ENCODE measurements around the gene SDK1. TPM values are rescaled to one million over a fixed set of nuclear protein-coding genes. Genes with fewer than 3 reads are reported as not detected.

Gene SDK1
- total and polyA plus RNA-seq, 4 donors: 0.12 to 0.47 (median 0.36) TPM

DNA sequence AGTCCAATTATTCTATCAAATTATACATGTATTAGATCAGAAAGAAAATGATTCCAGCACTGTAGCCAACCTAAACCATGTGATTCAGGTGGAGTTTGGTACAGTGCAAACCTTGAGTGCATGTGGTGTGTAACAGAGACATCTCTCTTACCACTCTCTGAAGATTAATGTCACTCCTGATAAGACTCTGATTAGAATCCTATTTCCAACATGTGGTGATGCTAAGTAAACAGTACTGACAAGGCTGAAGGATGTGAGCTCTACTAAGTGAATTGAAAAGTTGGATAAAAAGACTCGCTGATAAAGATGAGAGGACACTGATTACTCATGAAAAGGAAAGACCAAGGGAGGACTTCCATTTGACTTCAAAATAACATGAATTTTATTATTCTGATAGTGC lies 232.0 kb downstream of the SDK1 start:
- TF ChIP-seq YY1 (IDR thresholded peaks at IDR 0.05) (no peak), GABPA (IDR thresholded peaks at IDR 0.05 in 1 of 2, conservative IDR thresholded peaks at IDR 0.05 in 1 of 2) (no peak), RXRA (IDR thresholded peaks at IDR 0.05) (no peak), FOXA2 (IDR thresholded peaks at IDR 0.05) (no peak)
- TF ChIP-seq, protein P1, sequence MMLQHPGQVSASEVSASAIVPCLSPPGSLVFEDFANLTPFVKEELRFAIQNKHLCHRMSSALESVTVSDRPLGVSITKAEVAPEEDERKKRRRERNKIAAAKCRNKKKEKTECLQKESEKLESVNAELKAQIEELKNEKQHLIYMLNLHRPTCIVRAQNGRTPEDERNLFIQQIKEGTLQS (IDR thresholded peaks at IDR 0.05): no peak
- no peak for DNase-seq (ENCODE audit: low spot score)
- Histone ChIP-seq H3K9me3 (ENCODE audit: control insufficient read depth in 4 of 4, low read length in 3 of 4) (no peaks in the 10 kb centered on the region), H3K27ac (ENCODE audit: low read depth in 1 of 2, low read length in 2 of 2) (no peak overlapping the region), H3K27me3 (ENCODE audit: control insufficient read depth in 4 of 4, insufficient read depth in 4 of 4, low read length in 3 of 4) (no peaks in the 10 kb centered on the region), H3K4me1 (ENCODE audit: control insufficient read depth in 4 of 4, insufficient read depth in 4 of 4, low read length in 3 of 4) (no peaks in the 10 kb centered on the region), H3K36me3 (ENCODE audit: control insufficient read depth in 4 of 4, insufficient read depth in 3 of 4, low read depth in 1 of 4, low read length in 3 of 4) (no peaks in the 10 kb centered on the region), H3K4me3 (ENCODE audit: low read depth in 1 of 3, low read length in 3 of 3) (no peak overlapping the region), H3K9ac (ENCODE audit: low read depth in 1 of 2, low read length in 2 of 2) (no peak overlapping the region)
- WGBS: 91% methylated on average over 1 of the region's 1 CpG

- H3K27me3 ChIP-seq (ENCODE audit: control insufficient read depth in 4 of 4, insufficient read depth in 4 of 4, low read length in 3 of 4): no peaks in the 10 kb centered on the region
- H3K4me1 ChIP-seq (ENCODE audit: control insufficient read depth in 4 of 4, insufficient read depth in 4 of 4, low read length in 3 of 4): no peaks in the 10 kb centered on the region
- 94% methylated on average over 6 of the region's 6 CpGs for WGBS
- no peak overlapping the region for H3K9ac ChIP-seq (ENCODE audit: low read depth in 1 of 2, low read length in 2 of 2)
- TF ChIP-seq JUND (IDR thresholded peaks at IDR 0.05) (no peak), EGR1 (IDR thresholded peaks at IDR 0.05; ENCODE audit: low read depth in 2 of 2) (no peak), NR2F2 (IDR thresholded peaks at IDR 0.05) (no peak), YY1 (IDR thresholded peaks at IDR 0.05) (no peak)
- DNase-seq (ENCODE audit: low spot score): no peak
- no peak overlapping the region for H3K4me3 ChIP-seq (ENCODE audit: low read depth in 1 of 3, low read length in 3 of 3)
- H3K27ac ChIP-seq (ENCODE audit: low read depth in 1 of 2, low read length in 2 of 2): no peak overlapping the region
- no peaks in the 10 kb centered on the region for H3K9me3 ChIP-seq (ENCODE audit: control insufficient read depth in 4 of 4, low read length in 3 of 4)
- H3K36me3 ChIP-seq (ENCODE audit: control insufficient read depth in 4 of 4, insufficient read depth in 3 of 4, low read depth in 1 of 4, low read length in 3 of 4): no peaks in the 10 kb centered on the region
Measured at GRCh38 chr7:3537210-3537875, 236.3 kb downstream of the SDK1 start.

- Histone ChIP-seq H3K4me3 (ENCODE audit: low read depth in 1 of 3, low read length in 3 of 3) (no peak overlapping the region), H3K27me3 (ENCODE audit: control insufficient read depth in 4 of 4, insufficient read depth in 4 of 4, low read length in 3 of 4) (no peaks in the 10 kb centered on the region), H3K4me1 (ENCODE audit: control insufficient read depth in 4 of 4, insufficient read depth in 4 of 4, low read length in 3 of 4) (no peaks in the 10 kb centered on the region), H3K27ac (ENCODE audit: low read depth in 1 of 2, low read length in 2 of 2) (no peak overlapping the region), H3K9ac (ENCODE audit: low read depth in 1 of 2, low read length in 2 of 2) (no peak overlapping the region), H3K9me3 (ENCODE audit: control insufficient read depth in 4 of 4, low read length in 3 of 4) (no peaks in the 10 kb centered on the region), H3K36me3 (ENCODE audit: control insufficient read depth in 4 of 4, insufficient read depth in 3 of 4, low read depth in 1 of 4, low read length in 3 of 4) (no peaks in the 10 kb centered on the region)
- WGBS: 95% methylated on average over 3 of the region's 3 CpGs
- TF ChIP-seq SP1 (IDR thresholded peaks at IDR 0.05) (no peak), FOXA1 (IDR thresholded peaks at IDR 0.05) (no peak), JUND (IDR thresholded peaks at IDR 0.05) (no peak)
- no peak for DNase-seq (ENCODE audit: low spot score)
Measured at GRCh38 chr7:3538041-3538440, 237.0 kb downstream of the SDK1 start.

DNA sequence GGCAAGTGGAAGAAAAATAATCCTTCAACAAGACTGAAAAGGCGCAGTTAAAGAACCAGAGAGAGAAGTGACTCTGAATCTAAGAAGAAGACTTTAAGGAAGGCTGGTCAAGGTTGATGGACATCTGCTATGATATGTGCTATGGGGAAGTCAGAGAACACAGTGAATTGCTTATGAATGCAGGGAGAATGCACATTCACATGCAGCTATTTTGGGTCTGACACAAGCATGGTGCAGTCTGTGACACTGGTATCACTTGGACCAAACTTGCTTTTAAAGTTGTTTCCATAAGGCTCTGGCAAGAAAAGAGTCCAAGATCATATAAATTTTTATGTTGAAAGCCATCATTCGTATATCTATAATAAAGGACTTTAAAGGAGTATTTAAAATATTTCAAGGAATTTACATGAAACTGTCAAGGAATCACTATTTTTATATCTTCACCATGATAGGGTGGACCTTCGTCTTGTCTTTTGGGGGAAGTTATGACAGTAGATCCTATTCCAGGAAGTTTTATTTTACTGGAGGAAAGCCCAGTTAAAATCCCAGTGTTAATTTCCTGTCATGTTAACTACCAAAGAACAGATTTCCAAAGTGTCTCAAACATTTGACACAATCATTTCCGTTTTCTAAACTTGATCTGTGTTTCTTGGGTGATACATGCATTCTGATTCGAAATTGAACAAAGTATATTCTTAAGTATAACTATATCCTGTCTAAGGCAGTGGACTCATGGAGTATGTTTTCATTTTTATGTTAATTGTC lies 239.6 kb downstream of the SDK1 start:
- Histone ChIP-seq H3K9ac (ENCODE audit: low read depth in 1 of 2, low read length in 2 of 2) (no peak overlapping the region), H3K9me3 (ENCODE audit: control insufficient read depth in 4 of 4, low read length in 3 of 4) (no peaks in the 10 kb centered on the region), H3K4me3 (ENCODE audit: low read depth in 1 of 3, low read length in 3 of 3) (no peak overlapping the region), H3K27me3 (ENCODE audit: control insufficient read depth in 4 of 4, insufficient read depth in 4 of 4, low read length in 3 of 4) (no peaks in the 10 kb centered on the region), H3K36me3 (ENCODE audit: control insufficient read depth in 4 of 4, insufficient read depth in 3 of 4, low read depth in 1 of 4, low read length in 3 of 4) (no peaks in the 10 kb centered on the region), H3K4me1 (ENCODE audit: control insufficient read depth in 4 of 4, insufficient read depth in 4 of 4, low read length in 3 of 4) (no peaks in the 10 kb centered on the region), H3K27ac (ENCODE audit: low read depth in 1 of 2, low read length in 2 of 2) (no peak overlapping the region)
- 71% methylated on average over 5 of the region's 5 CpGs for WGBS
- no peak for DNase-seq (ENCODE audit: low spot score)
- no peak for TF ChIP-seq SP1 (IDR thresholded peaks at IDR 0.05)
- no peak for TF ChIP-seq FOXA1 (IDR thresholded peaks at IDR 0.05)
- TF ChIP-seq HNF4G (IDR thresholded peaks at IDR 0.05): no peak
- no peak for TF ChIP-seq TAF1 (conservative IDR thresholded peaks at IDR 0.05)
- TF ChIP-seq, protein P2, sequence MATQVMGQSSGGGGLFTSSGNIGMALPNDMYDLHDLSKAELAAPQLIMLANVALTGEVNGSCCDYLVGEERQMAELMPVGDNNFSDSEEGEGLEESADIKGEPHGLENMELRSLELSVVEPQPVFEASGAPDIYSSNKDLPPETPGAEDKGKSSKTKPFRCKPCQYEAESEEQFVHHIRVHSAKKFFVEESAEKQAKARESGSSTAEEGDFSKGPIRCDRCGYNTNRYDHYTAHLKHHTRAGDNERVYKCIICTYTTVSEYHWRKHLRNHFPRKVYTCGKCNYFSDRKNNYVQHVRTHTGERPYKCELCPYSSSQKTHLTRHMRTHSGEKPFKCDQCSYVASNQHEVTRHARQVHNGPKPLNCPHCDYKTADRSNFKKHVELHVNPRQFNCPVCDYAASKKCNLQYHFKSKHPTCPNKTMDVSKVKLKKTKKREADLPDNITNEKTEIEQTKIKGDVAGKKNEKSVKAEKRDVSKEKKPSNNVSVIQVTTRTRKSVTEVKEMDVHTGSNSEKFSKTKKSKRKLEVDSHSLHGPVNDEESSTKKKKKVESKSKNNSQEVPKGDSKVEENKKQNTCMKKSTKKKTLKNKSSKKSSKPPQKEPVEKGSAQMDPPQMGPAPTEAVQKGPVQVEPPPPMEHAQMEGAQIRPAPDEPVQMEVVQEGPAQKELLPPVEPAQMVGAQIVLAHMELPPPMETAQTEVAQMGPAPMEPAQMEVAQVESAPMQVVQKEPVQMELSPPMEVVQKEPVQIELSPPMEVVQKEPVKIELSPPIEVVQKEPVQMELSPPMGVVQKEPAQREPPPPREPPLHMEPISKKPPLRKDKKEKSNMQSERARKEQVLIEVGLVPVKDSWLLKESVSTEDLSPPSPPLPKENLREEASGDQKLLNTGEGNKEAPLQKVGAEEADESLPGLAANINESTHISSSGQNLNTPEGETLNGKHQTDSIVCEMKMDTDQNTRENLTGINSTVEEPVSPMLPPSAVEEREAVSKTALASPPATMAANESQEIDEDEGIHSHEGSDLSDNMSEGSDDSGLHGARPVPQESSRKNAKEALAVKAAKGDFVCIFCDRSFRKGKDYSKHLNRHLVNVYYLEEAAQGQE (IDR thresholded peaks at IDR 0.05): no peak
- TF ChIP-seq MAX (IDR thresholded peaks at IDR 0.05): no peak
- no peak for TF ChIP-seq NR2F2 (IDR thresholded peaks at IDR 0.05)
- no peak for TF ChIP-seq RXRA (IDR thresholded peaks at IDR 0.05)
- no peak for TF ChIP-seq GABPA (IDR thresholded peaks at IDR 0.05 in 1 of 2, conservative IDR thresholded peaks at IDR 0.05 in 1 of 2)
- TF ChIP-seq JUND (IDR thresholded peaks at IDR 0.05): no peak
- no peak for TF ChIP-seq FOXA2 (IDR thresholded peaks at IDR 0.05)
- TF ChIP-seq YY1 (IDR thresholded peaks at IDR 0.05): no peak
- TF ChIP-seq EGR1 (IDR thresholded peaks at IDR 0.05; ENCODE audit: low read depth in 2 of 2): no peak
- TF ChIP-seq, protein P3, sequence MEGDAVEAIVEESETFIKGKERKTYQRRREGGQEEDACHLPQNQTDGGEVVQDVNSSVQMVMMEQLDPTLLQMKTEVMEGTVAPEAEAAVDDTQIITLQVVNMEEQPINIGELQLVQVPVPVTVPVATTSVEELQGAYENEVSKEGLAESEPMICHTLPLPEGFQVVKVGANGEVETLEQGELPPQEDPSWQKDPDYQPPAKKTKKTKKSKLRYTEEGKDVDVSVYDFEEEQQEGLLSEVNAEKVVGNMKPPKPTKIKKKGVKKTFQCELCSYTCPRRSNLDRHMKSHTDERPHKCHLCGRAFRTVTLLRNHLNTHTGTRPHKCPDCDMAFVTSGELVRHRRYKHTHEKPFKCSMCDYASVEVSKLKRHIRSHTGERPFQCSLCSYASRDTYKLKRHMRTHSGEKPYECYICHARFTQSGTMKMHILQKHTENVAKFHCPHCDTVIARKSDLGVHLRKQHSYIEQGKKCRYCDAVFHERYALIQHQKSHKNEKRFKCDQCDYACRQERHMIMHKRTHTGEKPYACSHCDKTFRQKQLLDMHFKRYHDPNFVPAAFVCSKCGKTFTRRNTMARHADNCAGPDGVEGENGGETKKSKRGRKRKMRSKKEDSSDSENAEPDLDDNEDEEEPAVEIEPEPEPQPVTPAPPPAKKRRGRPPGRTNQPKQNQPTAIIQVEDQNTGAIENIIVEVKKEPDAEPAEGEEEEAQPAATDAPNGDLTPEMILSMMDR (IDR thresholded peaks at IDR 0.05; ENCODE audit: low read depth, low read length, missing input control): no peak

Measured in liver (tissue), 9 donors.